Measurements from ENCODE around the gene ATP9B.

ATP9B gene

GRCh38 chr18:79135924-79136323, 66.7 kb downstream of the ATP9B start:
- no peak overlapping the region for H3K27ac ChIP-seq (ENCODE audit: poor library complexity, severe bottlenecking)
- TF ChIP-seq CTCF (IDR thresholded peaks at IDR 0.05; ENCODE audit: poor library complexity, severe bottlenecking) = no peak
- H3K4me1 ChIP-seq (ENCODE audit: insufficient read depth, poor library complexity, severe bottlenecking) = no peaks in the 10 kb centered on the region
- H3K9me3 ChIP-seq (ENCODE audit: severe bottlenecking) = no peaks in the 10 kb centered on the region
- ATAC-seq (ENCODE audit: low read depth) (no peak), DNase-seq (ENCODE audit: low spot score) (no peak)
- no peak overlapping the region for H3K4me3 ChIP-seq (ENCODE audit: severe bottlenecking)
- H3K27me3 ChIP-seq (ENCODE audit: insufficient read depth, poor library complexity, severe bottlenecking) = no peaks in the 10 kb centered on the region
- H3K36me3 ChIP-seq (ENCODE audit: low read depth) = no peaks in the 10 kb centered on the region

GRCh38 chr18:79136742-79137141, 67.5 kb downstream of the ATP9B start:
- TF ChIP-seq CTCF (IDR thresholded peaks at IDR 0.05; ENCODE audit: poor library complexity, severe bottlenecking) = no peak
- DNase-seq (ENCODE audit: low spot score) = no peak

GRCh38 chr18:79139206-79139605, 70.0 kb downstream of the ATP9B start:
- Histone ChIP-seq H3K4me1 (ENCODE audit: insufficient read depth, poor library complexity, severe bottlenecking) (no peaks in the 10 kb centered on the region), H3K9me3 (ENCODE audit: severe bottlenecking) (no peaks in the 10 kb centered on the region), H3K27me3 (ENCODE audit: insufficient read depth, poor library complexity, severe bottlenecking) (no peaks in the 10 kb centered on the region), H3K4me3 (ENCODE audit: severe bottlenecking) (no peak overlapping the region), H3K27ac (ENCODE audit: poor library complexity, severe bottlenecking) (no peak overlapping the region), H3K36me3 (ENCODE audit: low read depth) (no peaks in the 10 kb centered on the region)
- DNase-seq (ENCODE audit: low spot score) (no peak), ATAC-seq (ENCODE audit: low read depth) (no peak)
- no peak for TF ChIP-seq CTCF (IDR thresholded peaks at IDR 0.05; ENCODE audit: poor library complexity, severe bottlenecking)

More at GRCh38 chr18:79136742-79137141, 67.5 kb downstream of the ATP9B start:
- Histone ChIP-seq H3K4me1 (ENCODE audit: insufficient read depth, poor library complexity, severe bottlenecking) (no peaks in the 10 kb centered on the region), H3K36me3 (ENCODE audit: low read depth) (no peaks in the 10 kb centered on the region), H3K27ac (ENCODE audit: poor library complexity, severe bottlenecking) (no peak overlapping the region), H3K27me3 (ENCODE audit: insufficient read depth, poor library complexity, severe bottlenecking) (no peaks in the 10 kb centered on the region), H3K4me3 (ENCODE audit: severe bottlenecking) (no peak overlapping the region), H3K9me3 (ENCODE audit: severe bottlenecking) (no peaks in the 10 kb centered on the region)
- ATAC-seq (ENCODE audit: low read depth) = no peak

GRCh38 chr18:79147014-79147413, 77.8 kb downstream of the ATP9B start:
- no peak for DNase-seq (ENCODE audit: low spot score)
- ATAC-seq (ENCODE audit: low read depth) = no peak
- no peak for TF ChIP-seq CTCF (IDR thresholded peaks at IDR 0.05; ENCODE audit: poor library complexity, severe bottlenecking)
- Histone ChIP-seq H3K27me3 (ENCODE audit: insufficient read depth, poor library complexity, severe bottlenecking) (no peaks in the 10 kb centered on the region), H3K4me1 (ENCODE audit: insufficient read depth, poor library complexity, severe bottlenecking) (no peaks in the 10 kb centered on the region), H3K4me3 (ENCODE audit: severe bottlenecking) (no peak overlapping the region), H3K36me3 (ENCODE audit: low read depth) (no peaks in the 10 kb centered on the region), H3K27ac (ENCODE audit: poor library complexity, severe bottlenecking) (no peak overlapping the region), H3K9me3 (ENCODE audit: severe bottlenecking) (no peaks in the 10 kb centered on the region)

GRCh38 chr18:79151191-79151590, 82.0 kb downstream of the ATP9B start:
- H3K9me3 ChIP-seq (ENCODE audit: severe bottlenecking) = no peaks in the 10 kb centered on the region
- no peaks in the 10 kb centered on the region for H3K27me3 ChIP-seq (ENCODE audit: insufficient read depth, poor library complexity, severe bottlenecking)
- no peak for TF ChIP-seq CTCF (IDR thresholded peaks at IDR 0.05; ENCODE audit: poor library complexity, severe bottlenecking)
- no peak overlapping the region for H3K27ac ChIP-seq (ENCODE audit: poor library complexity, severe bottlenecking)
- DNase-seq (ENCODE audit: low spot score) (no peak), ATAC-seq (ENCODE audit: low read depth) (no peak)
- no peaks in the 10 kb centered on the region for H3K36me3 ChIP-seq (ENCODE audit: low read depth)
- no peaks in the 10 kb centered on the region for H3K4me1 ChIP-seq (ENCODE audit: insufficient read depth, poor library complexity, severe bottlenecking)
- H3K4me3 ChIP-seq (ENCODE audit: severe bottlenecking) = no peak overlapping the region
